IPS-11a (cell line): ENCODE data around the gene TPM2.

Experiments used
- H3K4me3 ChIP-seq: one replicate; pipeline ENCODE4 v1.5.1; 2013; ENCODE audit warnings: low read depth, low read length, control low read depth

TPM2 gene

DNA sequence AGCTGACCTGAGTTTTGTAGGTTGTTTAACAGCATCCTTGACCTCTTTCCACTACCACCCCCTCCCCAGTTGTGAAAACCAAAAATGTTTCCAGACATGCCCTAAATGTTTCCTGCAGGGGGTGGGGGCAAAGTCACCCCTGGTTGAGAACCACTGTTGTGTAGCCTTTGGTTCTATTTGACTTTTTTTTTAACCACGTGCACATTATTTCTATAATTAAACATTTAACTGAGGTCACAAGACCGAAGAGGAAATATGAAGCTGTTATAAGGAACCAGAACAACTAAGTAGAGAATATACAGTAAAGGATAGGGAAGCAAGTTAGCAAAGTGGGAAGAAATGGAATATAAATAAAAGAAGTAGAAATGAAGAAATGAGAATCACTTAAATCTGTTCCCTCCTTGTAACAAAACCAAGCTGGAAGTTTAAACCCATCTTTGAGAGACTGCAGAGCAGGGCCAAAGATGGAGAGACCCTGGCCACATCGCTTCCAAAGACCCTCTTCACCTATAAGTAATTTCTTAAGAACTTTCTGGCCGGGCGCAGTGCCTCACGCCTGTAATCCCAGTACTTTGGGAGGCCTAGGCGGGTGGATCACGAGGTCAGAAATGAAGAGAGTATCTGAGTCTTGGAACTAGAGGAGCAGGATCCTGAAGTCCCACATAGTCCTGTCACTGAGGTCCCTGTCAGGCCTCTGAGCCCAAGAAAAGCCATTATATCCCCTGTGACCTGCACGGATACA is 53.4 kb downstream of the TPM2 start:
- no peak overlapping the region for H3K4me3 ChIP-seq

DNA sequence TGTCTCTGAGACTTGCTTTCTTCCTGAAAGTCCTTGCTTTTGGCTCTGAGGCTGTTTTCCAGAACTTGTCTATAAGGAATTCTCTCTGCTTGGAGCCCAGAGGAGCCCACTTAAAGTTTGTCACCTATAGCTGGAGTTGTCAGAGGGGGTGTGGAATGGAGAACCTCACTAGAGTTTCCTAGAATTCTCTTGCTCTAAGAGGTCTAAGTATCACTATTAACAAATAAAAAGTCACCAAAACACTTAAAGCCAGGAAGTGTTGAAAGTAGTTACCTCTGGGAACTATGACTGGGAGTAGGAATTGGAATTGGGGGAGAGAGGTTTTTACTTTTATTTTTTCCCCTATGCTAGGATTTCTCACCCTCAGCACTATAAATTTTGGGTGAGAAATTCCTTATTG is 54.0 kb downstream of the TPM2 start:
- H3K4me3 ChIP-seq, result no peak overlapping the region
